22Rv1 (cell line): ENCODE data around the gene DGKB.

ENCODE experiments used
- H3K27ac ChIP-seq: fragments of 450-650 bp; 2 replicates; pipeline ENCODE4 v1.5.1; 2017
- CTCF ChIP-seq: fragments of 450-650 bp; IDR thresholded peaks from 2 replicates; pipeline ENCODE4 v1.5.1; 2017; ENCODE audit warnings: mild to moderate bottlenecking
- ZFX ChIP-seq: fragments of 450-650 bp; IDR thresholded peaks from 2 replicates; pipeline ENCODE4 v1.6.1; 2017; ENCODE audit warnings: antibody characterized with exemption, borderline replicate concordance

The DGKB gene

GRCh38 chr7:14622559-14622958 lies 280.0 kb downstream of the DGKB start:
- no peak for TF ChIP-seq ZFX
- TF ChIP-seq CTCF = no peak
- H3K27ac ChIP-seq = no peak overlapping the region

GRCh38 chr7:14606101-14606500 lies 296.4 kb downstream of the DGKB start:
- TF ChIP-seq CTCF = no peak
- no peak for TF ChIP-seq ZFX
- H3K27ac ChIP-seq = no peak overlapping the region

GRCh38 chr7:14604606-14605005 lies 297.9 kb downstream of the DGKB start:
- H3K27ac ChIP-seq = no peak overlapping the region
- TF ChIP-seq CTCF = no peak
- no peak for TF ChIP-seq ZFX

- no peak overlapping the region for H3K27ac ChIP-seq
- TF ChIP-seq CTCF (no peak), ZFX (no peak)
These were observed 299.7 kb downstream of the DGKB start for GRCh38 chr7:14602851-14603250.

- no peak overlapping the region for H3K27ac ChIP-seq
- TF ChIP-seq ZFX = no peak
- TF ChIP-seq CTCF = no peak
These were observed 301.7 kb downstream of the DGKB start for GRCh38 chr7:14600766-14601367.

GRCh38 chr7:14598978-14599377 lies 303.6 kb downstream of the DGKB start:
- H3K27ac ChIP-seq = no peak overlapping the region
- TF ChIP-seq ZFX (no peak), CTCF (no peak)

GRCh38 chr7:14596421-14596820 lies 306.1 kb downstream of the DGKB start:
- no peak overlapping the region for H3K27ac ChIP-seq
- no peak for TF ChIP-seq ZFX
- no peak for TF ChIP-seq CTCF
